SK-N-SH (cell line): ENCODE results near the gene LPAR1.

ENCODE experiments used
- EZH2phosphoT487 ChIP-seq: fragments of 200-600 bp; sonication (generic); IDR thresholded peaks from 2 replicates; pipeline ENCODE4 v1.6.1; 2017; ENCODE audit warnings: low read depth, mixed run types, mild to moderate bottlenecking, antibody characterized with exemption, moderate library complexity, borderline replicate concordance
- JUND ChIP-seq: IDR thresholded peaks from 2 replicates; pipeline ENCODE4 v1.4.0; 2012
- POLR2AphosphoS5 ChIP-seq: IDR thresholded peaks from 2 replicates; pipeline ENCODE4 v1.6.1; 2012; ENCODE audit warnings: low read depth, low read length
- SMC3 ChIP-seq: IDR thresholded peaks from 2 replicates; pipeline ENCODE4 v1.6.1; 2012; ENCODE audit warnings: low read depth, low read length, improper control_type of control experiment
- TF ChIP-seq, protein P1 (sequence below): IDR thresholded peaks from 2 replicates; pipeline ENCODE4 v1.6.1; 2012; ENCODE audit warnings: mild to moderate bottlenecking, low read depth, low read length, moderate library complexity

DNA sequence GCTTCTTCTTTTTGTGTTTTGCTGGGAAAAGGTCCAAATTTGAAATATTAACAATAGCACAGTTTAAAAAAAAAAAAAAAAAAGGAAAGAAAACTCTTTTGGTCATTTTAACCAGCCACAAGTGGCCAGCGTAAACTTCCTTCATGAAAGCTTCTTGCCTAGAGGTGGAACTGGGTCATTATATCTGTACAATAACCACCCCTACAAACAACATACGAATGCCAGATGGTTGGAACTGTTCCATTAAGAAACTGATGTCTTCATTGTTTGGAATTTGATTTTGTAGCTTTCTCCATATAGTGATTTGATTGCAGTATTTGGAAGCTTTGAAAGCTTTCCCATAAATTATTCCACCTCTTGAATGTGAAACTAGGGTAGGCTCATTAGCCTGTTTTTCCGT, 18.3 kb upstream of the LPAR1 start:
- TF ChIP-seq, protein P1, sequence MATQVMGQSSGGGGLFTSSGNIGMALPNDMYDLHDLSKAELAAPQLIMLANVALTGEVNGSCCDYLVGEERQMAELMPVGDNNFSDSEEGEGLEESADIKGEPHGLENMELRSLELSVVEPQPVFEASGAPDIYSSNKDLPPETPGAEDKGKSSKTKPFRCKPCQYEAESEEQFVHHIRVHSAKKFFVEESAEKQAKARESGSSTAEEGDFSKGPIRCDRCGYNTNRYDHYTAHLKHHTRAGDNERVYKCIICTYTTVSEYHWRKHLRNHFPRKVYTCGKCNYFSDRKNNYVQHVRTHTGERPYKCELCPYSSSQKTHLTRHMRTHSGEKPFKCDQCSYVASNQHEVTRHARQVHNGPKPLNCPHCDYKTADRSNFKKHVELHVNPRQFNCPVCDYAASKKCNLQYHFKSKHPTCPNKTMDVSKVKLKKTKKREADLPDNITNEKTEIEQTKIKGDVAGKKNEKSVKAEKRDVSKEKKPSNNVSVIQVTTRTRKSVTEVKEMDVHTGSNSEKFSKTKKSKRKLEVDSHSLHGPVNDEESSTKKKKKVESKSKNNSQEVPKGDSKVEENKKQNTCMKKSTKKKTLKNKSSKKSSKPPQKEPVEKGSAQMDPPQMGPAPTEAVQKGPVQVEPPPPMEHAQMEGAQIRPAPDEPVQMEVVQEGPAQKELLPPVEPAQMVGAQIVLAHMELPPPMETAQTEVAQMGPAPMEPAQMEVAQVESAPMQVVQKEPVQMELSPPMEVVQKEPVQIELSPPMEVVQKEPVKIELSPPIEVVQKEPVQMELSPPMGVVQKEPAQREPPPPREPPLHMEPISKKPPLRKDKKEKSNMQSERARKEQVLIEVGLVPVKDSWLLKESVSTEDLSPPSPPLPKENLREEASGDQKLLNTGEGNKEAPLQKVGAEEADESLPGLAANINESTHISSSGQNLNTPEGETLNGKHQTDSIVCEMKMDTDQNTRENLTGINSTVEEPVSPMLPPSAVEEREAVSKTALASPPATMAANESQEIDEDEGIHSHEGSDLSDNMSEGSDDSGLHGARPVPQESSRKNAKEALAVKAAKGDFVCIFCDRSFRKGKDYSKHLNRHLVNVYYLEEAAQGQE: no peak
- TF ChIP-seq SMC3: no peak
- no peak for TF ChIP-seq EZH2phosphoT487
- no peak for TF ChIP-seq POLR2AphosphoS5
- no peak for TF ChIP-seq JUND
